Stomach (tissue), 4 donors: ENCODE results near the gene LRIT3.

ENCODE experiments used
- CTCF ChIP-seq, 7 experiments: fragments of 450-650 bp in 4 of 7; fragments of 200-600 bp in 3 of 7; sonication (generic) in 3 of 7; IDR thresholded peaks; one replicate each; pipeline ENCODE4 v1.5.1; 2016 to 2019; ENCODE audit warnings: antibody characterized with exemption in 7 of 7, control low read depth in 2 of 7, mild to moderate bottlenecking in 1 of 7
- EP300 ChIP-seq: sonication (generic); formaldehyde crosslinking; IDR thresholded peaks from one replicate; pipeline ENCODE4 v1.6.1; 2017; ENCODE audit warnings: antibody characterized with exemption
- POLR2AphosphoS5 ChIP-seq, 3 donors: sonication (generic); formaldehyde crosslinking; IDR thresholded peaks; one replicate each; pipeline ENCODE4 v1.6.1; 2016; ENCODE audit warnings: antibody characterized with exemption in 3 of 3

- no peak for TF ChIP-seq CTCF (IDR thresholded peaks at IDR 0.05)
- no peak for TF ChIP-seq EP300
- no peak for TF ChIP-seq POLR2AphosphoS5 (IDR thresholded peaks at IDR 0.05)
These were observed 66.4 kb downstream of the LRIT3 start for GRCh38 chr4:109914322-109914721.
